D721Med (cell line): ENCODE data around the gene DPYSL4.

Experiments
- DNase-seq: peaks from one replicate; pipeline ENCODE4 v3.0.0; 2011; ENCODE audit warnings: low spot score; ENCODE audit not compliant: insufficient read length
- FAIRE-seq: peaks from 2 replicates; lab custom pipeline; 2011; peaks lifted over from hg19 to GRCh38; lab: Jason Lieb, UNC
- CTCF ChIP-seq: IDR thresholded peaks from 2 replicates; pipeline ENCODE4 v1.5.1; 2012; ENCODE audit warnings: mild to moderate bottlenecking, control low read depth; ENCODE audit not compliant: insufficient read depth; ENCODE audit errors: missing control alignments

DPYSL4 gene

GRCh38 chr10:132145521-132146185 is 41.1 kb upstream of the DPYSL4 start:
- DNase-seq (no peak), FAIRE-seq (no peak)
- TF ChIP-seq CTCF: no peak

GRCh38 chr10:132146271-132146671 is 40.5 kb upstream of the DPYSL4 start:
- FAIRE-seq (no peak), DNase-seq (no peak)

GRCh38 chr10:132146941-132147915 is 39.5 kb upstream of the DPYSL4 start:
- DNase-seq (no peak), FAIRE-seq (no peak)
- TF ChIP-seq CTCF: no peak

More at GRCh38 chr10:132146271-132146671, 40.5 kb upstream of the DPYSL4 start:
- TF ChIP-seq CTCF: no peak

- no peak for TF ChIP-seq CTCF
- FAIRE-seq: no peak
- DNase-seq: no peak
Observed at GRCh38 chr10:132148261-132149251, 38.2 kb upstream of the DPYSL4 start.

- FAIRE-seq: no peak
- no peak for TF ChIP-seq CTCF
- DNase-seq: no peak
Observed at GRCh38 chr10:132149271-132149670, 37.5 kb upstream of the DPYSL4 start.

GRCh38 chr10:132149917-132150316 is 36.8 kb upstream of the DPYSL4 start:
- DNase-seq (no peak), FAIRE-seq (no peak)
- TF ChIP-seq CTCF: no peak
